ENCODE data around the gene FMNL2.

The FMNL2 gene

DNA sequence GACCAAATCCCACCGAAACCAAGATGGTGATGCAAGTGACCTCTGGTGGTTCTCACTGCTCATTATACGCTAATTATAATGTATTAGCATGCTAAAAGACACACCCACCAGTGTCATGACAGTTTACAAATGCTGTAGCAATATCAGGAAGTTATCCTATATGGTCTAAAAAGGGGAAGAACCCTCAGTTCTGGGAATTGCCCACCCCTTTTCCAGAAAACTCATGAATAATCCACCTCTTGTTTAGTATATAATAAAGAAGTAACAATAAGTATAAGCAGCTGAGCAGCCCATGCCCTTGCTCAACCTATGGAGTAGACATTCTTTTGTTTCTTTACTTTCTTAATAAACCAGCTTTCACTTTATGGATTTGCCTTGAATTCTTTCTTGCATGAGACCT lies 31.0 kb upstream of the FMNL2 start:
- H3K27me3 ChIP-seq: no peaks in the 10 kb centered on the region

DNA sequence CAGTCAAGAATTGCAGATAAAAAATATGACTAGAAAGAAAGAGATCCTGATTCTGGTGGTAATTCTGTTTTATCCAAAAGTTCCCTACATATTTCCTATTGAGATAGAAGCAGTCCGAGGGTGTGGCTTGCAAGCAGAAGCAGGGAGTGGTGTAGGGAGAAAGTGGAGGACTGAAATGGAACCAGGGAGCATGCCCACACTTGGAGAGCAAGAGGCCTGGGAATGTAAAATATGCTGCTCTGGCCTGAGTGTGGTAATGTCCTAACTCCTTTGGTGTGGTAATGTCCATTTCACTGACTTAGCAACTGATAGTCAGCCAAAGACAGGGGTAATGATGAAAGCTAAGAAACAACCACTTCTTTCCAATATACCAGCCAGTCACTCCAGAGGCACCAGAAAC lies 30.1 kb upstream of the FMNL2 start:
- Histone ChIP-seq H3K4me3 (ENCODE audit: low read depth in 1 of 2, low read length in 1 of 2) (no peak overlapping the region), H3K4me1 (ENCODE audit: control insufficient read depth in 1 of 2, insufficient read depth in 1 of 2, low read depth in 1 of 2, low read length in 1 of 2) (no peaks in the 10 kb centered on the region), H3K36me3 (no peaks in the 10 kb centered on the region)

More for the DNA sequence above, 31.0 kb upstream of the FMNL2 start:
- Histone ChIP-seq H3K9me3 (no peaks in the 10 kb centered on the region), H3K4me1 (ENCODE audit: control insufficient read depth in 1 of 2, insufficient read depth in 1 of 2, low read depth in 1 of 2, low read length in 1 of 2) (no peaks in the 10 kb centered on the region), H3K27ac (no peak overlapping the region), H3K36me3 (no peaks in the 10 kb centered on the region), H3K4me3 (ENCODE audit: low read depth in 1 of 2, low read length in 1 of 2) (no peak overlapping the region)
- TF ChIP-seq CTCF (IDR thresholded peaks at IDR 0.05): no peak

DNA sequence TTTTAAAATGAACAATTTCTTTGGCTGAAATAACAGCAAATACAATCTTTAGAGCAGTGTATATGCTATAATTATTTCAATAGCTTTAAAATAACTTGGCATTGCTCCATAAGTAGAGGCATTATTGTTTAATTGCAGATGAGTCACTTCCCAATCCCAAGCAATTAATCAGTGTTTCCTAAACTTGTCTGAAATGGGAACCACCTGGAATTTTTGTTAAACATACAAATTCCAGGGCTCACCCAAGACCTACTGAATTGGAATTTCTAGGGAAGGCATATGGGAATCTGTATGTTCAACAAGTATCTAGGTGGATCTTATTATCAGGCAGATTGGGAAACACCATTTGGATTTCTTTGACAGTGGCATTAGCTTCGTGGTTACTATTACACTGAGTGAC lies 27.1 kb upstream of the FMNL2 start:
- no peaks in the 10 kb centered on the region for H3K9me3 ChIP-seq
- no peaks in the 10 kb centered on the region for H3K36me3 ChIP-seq
- TF ChIP-seq CTCF (IDR thresholded peaks at IDR 0.05): no peak
- no peak overlapping the region for H3K4me3 ChIP-seq (ENCODE audit: low read depth in 1 of 2, low read length in 1 of 2)
- no peaks in the 10 kb centered on the region for H3K4me1 ChIP-seq (ENCODE audit: control insufficient read depth in 1 of 2, insufficient read depth in 1 of 2, low read depth in 1 of 2, low read length in 1 of 2)
- H3K27me3 ChIP-seq: no peaks in the 10 kb centered on the region
- H3K27ac ChIP-seq: no peak overlapping the region

More for the DNA sequence above, 30.1 kb upstream of the FMNL2 start:
- no peaks in the 10 kb centered on the region for H3K27me3 ChIP-seq
- TF ChIP-seq CTCF (IDR thresholded peaks at IDR 0.05): no peak
- no peaks in the 10 kb centered on the region for H3K9me3 ChIP-seq
- H3K27ac ChIP-seq: no peak overlapping the region

GRCh38 chr2:152309352-152310214 lies 25.4 kb upstream of the FMNL2 start:
- no peak for TF ChIP-seq CTCF (IDR thresholded peaks at IDR 0.05)
- no peaks in the 10 kb centered on the region for H3K9me3 ChIP-seq
- H3K4me1 ChIP-seq (ENCODE audit: control insufficient read depth in 1 of 2, insufficient read depth in 1 of 2, low read depth in 1 of 2, low read length in 1 of 2): no peaks in the 10 kb centered on the region
- no peak overlapping the region for H3K27ac ChIP-seq
- H3K4me3 ChIP-seq (ENCODE audit: low read depth in 1 of 2, low read length in 1 of 2): no peak overlapping the region
- H3K27me3 ChIP-seq: no peaks in the 10 kb centered on the region
- no peaks in the 10 kb centered on the region for H3K36me3 ChIP-seq

- no peaks in the 10 kb centered on the region for H3K27me3 ChIP-seq
- H3K4me3 ChIP-seq (ENCODE audit: low read depth in 1 of 2, low read length in 1 of 2): no peak overlapping the region
- H3K4me1 ChIP-seq (ENCODE audit: control insufficient read depth in 1 of 2, insufficient read depth in 1 of 2, low read depth in 1 of 2, low read length in 1 of 2): no peaks in the 10 kb centered on the region
- no peak for TF ChIP-seq CTCF (IDR thresholded peaks at IDR 0.05)
- H3K36me3 ChIP-seq: no peaks in the 10 kb centered on the region
- no peaks in the 10 kb centered on the region for H3K9me3 ChIP-seq
- no peak overlapping the region for H3K27ac ChIP-seq
Measured at GRCh38 chr2:152319822-152320570, 15.0 kb upstream of the FMNL2 start.

All from neutrophil (primary cell).